Stimulated activated CD8-positive, alpha-beta memory T cell treated with anti-CD3 and anti-CD28 coated beads, Interleukin-4, amount 100 ng/mL, for 4 hours (primary cell): Measurements from ENCODE around the gene P2RY14.

Experiments
- DNase-seq, 2 donors: peaks; one replicate each; pipeline ENCODE4 v3.0.0-alpha.2; 2020; ENCODE audit warnings: low read depth in 2 of 2, low spot score in 1 of 2

P2RY14 gene

DNA sequence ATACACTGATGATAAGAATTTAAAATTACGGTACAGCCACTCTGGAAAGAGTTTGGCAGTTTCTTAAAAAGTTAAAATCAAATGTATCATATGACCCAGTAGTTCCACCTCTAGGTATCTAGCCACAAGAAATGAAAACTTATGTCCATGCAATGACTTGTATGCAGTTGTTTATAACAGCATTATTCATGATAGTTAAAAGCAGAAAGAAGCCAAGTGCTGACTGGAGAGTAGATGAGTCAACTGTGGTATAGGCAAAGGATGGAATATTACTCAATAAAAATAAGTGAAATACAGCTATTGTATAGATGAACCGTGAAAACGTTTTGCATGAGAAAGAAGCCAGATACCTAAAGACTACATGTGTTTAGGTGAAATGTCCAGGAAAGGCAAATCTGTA, 23.4 kb upstream of the P2RY14 start:
- no peak for DNase-seq

DNA sequence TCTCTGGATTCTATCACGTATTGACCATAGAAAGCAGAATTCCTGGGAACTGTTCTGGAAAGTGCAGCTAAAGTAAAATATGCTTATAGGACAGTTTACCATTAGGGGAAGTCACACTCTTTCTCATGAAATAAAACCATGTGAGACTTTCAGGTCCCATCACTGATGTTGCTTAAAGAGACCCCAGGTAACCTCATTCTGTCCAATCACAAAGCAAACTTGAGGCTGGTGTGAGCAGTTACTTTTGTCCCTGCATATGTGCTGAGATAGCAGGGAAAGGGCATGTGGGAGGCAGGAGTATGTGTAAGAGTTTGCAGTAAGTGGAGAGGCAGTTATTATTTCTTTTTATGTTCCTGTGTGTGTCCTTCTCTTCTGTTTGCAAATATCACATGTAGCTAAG, 22.2 kb upstream of the P2RY14 start:
- DNase-seq, result no peak

DNA sequence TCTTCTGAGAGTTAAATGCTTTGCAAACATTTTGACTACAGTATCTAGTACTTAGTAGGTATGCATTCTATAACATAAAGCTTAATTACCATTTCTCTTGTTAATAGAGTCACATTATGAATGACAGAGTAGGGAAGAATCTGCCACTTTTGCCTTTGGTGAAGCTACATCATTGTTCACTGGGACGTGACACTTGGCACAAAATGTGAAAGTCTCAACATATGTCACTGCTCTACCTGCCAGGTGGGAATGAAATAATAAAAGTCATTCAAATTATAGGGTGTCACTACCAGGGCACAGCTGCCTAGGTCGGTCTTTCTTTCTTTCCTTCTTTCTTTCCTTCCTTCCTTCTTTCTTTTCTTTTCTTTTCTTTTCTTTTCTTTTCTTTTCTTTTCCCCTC, 20.7 kb upstream of the P2RY14 start:
- no peak for DNase-seq

DNA sequence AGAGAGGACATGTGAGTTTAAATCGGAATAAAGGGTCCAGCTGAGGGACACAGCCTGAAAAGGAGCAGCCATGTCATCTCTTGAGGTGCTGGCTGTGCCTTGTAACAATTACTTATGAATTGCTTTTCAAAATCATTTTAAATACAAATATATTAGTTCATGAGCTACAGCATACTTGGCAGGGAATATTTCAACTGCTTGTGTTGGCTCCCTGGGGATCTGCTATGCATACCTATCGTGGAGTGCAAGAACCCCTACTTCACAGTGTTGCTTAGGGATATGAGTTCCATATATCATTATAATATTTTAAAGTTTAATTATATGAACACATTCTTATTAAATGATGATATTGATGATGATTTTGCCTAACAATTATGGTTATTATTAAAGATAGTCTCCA, 19.1 kb upstream of the P2RY14 start:
- DNase-seq, result no peak

DNA sequence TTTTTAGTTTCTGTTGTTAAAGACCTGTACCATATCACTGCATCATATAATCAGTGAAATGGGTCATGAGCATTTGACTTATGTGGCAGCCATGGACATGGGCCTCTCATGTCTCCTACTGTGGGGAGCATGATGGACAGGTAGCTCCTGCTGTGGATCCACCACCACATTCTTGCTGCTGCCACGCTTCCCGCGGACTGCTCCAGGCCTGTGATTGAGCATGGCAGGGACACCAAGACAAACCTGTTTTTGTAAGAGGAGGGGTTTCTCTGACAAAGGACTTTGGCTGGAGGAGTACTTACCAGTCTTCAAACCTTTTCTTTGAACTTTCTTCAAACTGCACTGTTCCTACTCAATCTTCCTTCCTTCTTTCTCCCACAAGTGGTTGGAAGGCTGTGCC, 17.9 kb upstream of the P2RY14 start:
- no peak for DNase-seq

DNA sequence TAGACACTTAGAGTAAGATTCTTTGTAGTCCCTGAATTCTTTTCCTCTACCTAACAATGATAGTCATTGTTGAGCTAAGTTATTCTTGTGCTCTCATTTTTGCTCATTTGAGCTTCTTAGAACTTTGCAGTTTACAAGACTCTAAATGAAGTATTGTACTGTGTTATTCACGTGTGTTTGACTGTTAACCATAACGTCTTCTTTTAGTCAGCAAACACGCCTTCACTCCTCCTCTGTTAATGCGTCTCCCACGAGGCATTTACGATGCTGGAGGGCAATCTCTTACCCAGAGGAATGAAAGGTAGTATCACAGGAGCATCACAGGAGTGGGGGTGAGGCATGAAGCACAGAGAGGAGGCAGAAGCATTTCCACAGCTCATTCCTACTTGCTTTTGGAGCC, 14.8 kb upstream of the P2RY14 start:
- DNase-seq, result no peak

DNA sequence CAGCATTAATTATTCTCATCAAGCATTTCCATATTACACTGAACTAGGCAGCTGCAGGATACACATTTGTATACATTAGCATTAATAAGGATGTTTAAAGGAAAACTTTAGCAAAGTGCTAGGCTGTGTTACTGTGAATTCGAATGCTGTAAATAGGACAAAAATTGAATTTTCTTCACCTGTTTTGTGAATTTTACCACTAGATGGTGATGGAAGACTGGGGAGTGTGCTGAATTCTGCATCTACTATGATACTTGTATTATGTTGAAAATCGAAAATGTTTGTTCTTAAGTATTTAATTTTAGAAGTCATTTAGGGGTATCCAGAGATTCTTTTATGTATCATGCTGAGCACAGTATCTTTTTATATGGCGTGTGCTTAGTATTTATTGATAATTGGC, 12.3 kb upstream of the P2RY14 start:
- no peak for DNase-seq

DNA sequence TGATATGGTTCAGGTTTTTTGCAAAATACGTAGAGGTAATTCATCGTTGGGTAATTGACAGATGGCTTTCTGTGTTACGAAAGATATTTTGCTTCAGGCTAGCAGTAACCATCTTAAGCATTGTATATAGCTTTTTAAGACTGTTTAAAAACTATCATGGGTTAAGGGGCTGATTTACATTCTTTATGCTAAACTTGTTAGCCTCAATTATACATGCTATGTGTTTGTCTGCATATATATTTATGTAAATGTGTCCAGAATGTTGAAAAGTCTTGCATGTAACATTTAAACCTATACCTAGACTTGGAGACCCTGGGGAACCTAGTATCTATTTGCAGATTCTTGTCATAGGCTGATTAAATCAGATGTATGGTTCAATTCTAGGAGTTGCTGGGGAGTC, 11.1 kb upstream of the P2RY14 start:
- no peak for DNase-seq

DNA sequence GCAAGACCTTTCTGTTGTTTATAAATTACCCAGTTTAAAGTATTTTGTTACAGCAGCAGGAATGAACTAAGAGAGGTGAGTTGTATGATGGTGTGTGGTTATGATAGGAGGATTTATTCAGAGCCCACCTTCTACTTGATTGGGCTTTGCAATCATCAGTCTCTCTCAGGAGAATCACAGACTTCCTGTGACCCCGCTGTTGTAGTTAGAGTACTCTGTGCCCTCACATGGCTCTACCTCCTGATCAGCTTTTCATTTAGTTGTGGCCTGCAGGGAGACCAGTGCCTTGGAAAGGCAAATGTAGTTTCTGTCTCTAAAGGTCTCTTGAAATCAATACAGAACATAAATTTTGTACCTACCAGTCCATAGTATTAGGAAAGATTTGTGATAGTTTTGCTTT, 7.6 kb upstream of the P2RY14 start:
- DNase-seq, result no peak

DNA sequence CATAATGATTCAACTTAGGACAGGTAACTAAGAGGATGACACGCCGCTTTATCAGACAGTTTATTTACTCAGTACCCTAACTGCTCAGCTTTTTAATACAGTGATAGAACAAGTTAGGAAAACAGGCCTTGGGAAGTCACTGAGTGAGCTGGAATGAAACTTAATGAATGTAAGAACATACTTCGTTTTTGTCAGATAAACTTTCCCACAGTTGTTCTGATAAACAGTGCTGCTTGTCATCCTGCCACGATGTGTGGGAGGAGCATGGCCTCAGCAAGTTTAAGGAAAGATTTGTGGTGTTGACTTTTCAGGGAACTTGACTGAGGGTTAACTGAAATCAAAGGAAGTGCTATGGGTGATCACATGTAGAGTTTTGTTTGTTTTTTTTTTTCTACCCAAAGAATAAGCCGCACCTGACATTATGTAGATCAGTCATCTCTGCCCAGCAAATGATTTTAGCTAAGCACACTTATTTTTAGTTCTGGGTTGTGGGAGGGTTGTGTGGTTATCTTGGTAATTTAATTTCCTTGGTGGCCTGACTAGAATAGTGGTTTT, 5.6 kb upstream of the P2RY14 start:
- no peak for DNase-seq

DNA sequence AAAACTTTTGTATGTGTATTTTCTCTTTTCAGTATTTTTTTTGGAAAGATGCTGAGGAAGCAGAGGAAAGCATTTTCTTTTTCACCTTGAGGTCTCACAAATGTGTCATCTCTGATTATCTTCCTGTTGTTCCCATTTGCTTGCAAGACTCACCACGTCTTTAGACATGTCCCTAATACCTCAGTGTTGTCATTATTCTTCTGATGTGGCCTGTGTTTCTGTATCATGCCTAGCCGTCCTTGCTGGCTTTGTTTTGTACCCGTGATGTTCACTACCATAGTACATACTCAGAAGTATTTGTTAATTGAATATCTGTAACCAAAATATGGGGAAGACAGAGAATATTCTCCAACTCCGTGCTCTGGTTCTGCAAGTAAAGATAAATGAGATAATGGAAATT, 5.0 kb upstream of the P2RY14 start:
- no peak for DNase-seq

DNA sequence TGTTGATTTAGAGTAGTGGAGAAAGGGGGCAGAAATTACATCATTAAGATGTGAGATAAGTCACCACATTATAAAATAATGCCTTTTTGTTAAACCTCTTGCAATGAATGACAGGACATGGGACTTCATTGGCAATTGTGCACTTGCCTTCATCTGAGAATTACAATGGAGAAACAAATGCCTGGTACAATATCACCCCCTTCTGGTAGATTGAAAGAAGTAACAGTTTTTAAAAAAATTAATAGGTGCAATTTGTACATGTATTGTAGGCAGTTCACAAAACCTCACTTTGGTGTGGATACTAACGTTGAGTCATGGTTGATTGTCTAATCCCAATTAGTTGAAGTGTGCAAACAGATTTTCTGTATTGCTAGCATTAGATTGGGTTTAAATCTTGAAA, 4.6 kb upstream of the P2RY14 start:
- DNase-seq, result no peak

DNA sequence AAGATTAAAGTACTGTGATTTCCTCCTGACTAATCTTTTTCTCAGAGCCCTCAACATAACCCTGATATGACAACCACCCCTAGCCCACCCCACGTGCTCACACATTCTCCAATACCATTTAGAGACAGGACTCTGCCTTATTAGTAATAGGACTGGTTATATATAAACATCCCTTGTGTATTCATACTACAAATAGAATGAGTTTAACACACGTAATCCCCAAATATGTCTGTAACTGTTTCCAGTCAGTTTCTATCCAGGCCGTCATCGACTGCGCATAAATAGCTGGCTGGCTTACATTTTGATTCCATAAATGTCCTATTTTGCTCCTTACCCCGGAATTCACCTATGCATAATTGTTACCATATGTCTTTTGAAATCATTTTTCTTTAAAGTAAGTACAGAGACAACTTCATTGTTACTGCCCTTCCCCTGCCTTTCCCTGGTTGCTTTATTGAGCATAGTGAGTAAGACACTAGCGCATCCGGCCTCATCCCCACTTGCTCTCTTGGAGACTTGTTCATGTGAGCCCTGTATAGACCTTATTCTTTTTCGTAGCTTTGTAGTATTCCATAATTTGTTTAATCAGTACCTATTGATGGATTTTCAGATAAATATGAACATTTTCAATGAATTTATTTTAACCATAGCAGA, 3.5 kb upstream of the P2RY14 start:
- DNase-seq, result no peak

DNA sequence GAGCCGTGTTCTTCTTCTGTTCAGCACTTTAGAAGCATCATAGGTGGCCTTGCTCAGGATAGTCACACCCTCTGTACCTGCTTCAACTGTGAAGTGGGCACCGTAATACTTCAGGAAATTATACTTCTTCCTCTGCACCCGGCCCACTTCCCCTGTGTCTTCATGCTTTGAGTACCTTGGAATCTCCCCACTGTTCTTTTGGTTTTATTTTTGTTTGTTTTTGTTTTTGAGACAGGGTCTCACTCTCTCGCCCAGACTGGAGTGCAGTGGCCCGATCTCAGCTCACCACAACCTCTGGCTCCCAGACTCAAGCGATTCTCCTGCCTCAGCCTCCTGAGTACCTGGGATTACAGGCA, 1.7 kb downstream of the P2RY14 start:
- DNase-seq, result no peak

DNA sequence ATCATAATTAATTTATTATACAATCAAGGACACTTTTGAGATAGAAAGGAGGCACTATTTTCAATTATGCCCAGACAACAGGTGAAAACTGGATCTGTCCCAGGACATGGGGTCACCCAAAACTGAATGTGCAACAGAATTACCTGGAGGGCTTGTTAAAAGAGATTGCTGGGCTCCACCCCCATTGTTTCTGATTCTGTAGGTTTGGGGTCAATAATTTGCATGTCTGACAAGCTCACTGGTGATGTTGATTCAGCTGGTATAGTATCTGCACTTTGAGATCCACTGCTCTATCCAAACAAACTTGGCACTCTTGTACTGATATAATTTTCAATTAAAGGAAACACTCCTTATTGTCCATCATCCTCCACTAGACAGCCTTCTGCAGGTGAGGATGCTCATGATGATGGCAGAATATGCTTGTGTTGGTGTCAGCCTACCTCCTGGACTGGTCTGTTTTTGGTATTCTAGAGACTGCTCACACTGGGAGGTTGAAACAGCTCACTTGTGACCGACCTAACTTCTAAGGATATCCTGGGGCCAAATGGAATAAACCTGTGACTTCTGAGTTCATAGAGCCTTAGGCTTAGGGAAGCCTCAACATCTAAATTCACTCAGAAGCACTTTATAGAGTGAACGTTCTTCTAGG, 2.2 kb downstream of the P2RY14 start:
- DNase-seq, result no peak

DNA sequence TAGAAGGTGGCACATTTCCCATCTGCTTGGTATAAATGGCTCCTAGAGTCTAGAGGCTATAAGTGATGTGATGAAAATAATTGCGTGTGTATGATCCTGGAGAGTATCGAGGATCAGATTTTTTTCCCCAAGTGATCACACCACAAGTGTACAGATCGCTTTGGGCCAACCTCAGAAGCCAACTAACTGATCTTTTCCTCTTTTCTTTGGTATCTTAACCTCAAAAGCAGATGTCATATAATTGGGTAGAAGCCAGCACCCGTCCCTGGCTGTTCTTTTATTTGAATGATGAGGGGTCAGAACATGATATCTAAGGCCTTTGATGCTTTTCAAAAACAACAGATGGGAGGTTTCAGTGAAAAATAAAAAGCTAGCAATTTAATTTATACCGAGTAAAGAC, 3.3 kb downstream of the P2RY14 start:
- DNase-seq, result no peak

DNA sequence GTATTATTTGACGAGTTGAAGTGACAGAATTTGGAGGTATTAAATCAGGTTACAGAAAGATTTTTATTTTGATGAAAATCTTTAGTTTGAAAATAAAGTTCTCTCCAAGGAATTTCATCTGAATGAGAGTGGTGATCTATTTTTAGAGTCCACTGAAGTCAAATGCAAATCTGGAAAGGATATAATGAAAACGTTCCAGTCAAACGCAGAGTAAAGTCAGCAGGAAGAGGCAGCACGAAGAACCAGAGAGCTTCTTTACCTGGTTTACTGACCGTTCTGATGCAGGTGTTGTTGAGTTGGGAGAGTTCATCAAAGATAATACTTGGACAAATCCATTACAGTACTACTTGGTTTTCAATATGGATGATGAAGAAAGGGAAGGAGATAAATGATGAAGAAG, 8.7 kb downstream of the P2RY14 start:
- no peak for DNase-seq

DNA sequence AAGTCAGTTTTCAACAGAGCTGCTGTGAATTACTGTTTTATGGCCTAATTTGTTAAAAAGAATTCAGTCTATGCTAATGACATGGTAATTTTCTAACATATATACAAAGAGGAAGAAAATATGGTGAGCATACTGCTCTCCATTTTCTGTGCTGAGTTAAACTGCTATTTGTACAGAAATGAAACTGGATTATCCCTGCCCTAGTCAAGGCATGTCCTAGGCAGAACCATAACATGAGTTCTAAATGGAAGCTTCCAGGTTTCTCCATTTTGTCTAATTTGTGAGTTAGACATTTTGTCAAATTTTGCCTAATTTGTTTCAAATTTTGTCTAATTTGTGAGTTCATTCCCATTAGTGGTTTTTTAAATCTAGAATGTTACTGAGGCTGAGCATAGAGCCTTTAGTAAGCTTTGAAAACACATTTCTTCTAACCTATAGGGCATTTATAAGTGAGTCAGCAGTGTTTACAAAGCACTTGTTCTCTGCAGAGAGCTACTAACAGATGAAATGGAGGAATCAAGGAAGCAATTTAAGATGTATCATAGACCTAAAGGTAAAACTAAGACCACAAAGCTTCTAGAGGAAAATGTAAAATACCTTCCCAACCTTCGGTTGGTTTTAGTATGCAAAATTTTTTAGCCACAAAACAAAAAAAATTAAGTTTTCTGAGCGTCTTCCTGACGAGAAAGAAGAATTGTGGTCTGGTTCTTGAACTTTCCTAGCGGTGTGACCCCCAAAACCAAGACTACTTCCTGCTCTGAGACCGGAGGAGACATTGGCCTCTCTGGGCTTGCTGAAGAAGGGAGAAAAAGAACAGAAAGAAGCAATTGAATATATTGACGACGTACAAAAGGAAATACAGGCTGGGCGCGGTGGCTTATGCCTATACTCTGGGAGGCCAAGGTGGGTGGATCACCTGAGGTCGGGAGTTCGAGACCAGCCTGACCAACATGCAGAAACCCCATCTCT, 9.8 kb downstream of the P2RY14 start:
- no peak for DNase-seq

DNA sequence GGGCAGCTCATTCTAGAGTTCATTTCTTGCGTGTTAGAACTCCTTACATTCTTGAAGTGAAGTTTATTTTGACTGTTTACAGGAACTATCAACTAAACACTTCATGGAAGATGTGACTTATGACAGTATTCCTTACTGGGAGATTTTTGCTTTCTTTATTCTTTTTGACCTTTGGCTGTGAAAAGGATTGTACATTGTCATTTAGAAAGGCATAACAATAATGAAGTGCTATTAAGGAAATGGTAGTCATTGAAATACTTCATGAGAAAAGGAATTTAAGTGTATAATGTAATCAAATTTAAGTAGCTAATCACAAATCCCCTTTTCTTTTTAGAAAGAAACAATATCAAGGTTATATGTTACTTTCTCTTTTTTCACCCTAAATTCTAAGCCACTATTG, 11.3 kb downstream of the P2RY14 start:
- DNase-seq, result no peak

DNA sequence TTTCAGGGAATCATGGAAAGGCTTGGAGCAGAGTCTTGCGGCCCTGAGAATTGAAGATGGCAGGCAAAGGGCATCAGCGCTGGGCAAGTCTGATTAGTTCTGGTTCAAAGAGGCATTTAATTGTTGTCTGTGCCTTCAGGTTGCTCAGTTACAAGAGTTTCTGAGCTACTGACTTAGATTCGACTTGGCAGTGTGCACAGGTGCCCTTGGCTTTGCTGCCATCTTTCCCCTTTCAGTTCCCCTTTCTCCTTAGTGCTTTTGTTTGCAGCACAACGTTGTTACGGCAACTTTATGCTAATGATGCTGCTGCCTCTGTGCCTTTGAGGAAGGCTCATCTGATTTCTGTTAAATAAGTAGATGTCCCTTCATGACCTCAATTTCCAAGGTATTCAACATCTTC, 12.5 kb downstream of the P2RY14 start:
- no peak for DNase-seq

DNA sequence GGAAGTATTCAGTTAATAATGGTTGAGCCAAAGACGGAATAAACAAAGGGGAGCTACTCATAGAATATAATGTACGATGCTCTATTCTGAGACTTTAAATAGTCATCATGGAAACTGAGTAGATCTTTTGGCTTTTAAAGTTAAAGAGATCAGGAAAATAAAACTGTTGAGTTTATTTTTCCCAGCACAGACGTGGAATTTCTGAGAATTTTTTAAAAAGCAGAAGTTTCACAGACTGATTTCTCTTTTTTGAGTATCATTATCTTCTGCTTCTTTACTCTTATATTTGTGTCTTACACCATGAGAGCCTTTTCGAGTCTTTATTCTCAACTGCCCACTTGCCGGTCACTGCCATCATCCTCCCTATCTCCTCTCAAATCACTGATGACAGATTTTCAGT, 13.2 kb downstream of the P2RY14 start:
- no peak for DNase-seq

DNA sequence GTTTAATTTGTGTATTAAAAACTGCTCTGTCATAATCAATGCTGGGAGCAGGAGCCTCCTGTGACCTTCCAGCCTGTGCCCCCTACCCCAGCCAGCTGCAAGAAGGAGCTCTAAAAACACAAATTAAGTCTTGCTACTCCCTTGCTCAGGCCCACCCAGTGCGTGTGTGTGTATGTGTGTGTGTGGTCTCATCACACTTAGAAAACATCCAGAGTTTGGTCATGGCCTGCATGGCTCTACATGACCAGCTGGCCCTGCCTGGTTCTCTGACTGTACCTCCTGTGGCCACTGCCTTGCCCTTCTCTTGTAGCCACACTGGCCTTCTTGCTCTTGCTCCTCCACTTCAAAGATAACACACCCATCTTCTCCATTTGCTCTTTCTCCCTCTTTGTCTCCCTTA, 13.7 kb downstream of the P2RY14 start:
- DNase-seq, result no peak
